B cell (primary cell): ENCODE data around the gene PTPRT. TPM values are rescaled to one million over a fixed set of nuclear protein-coding genes. Genes with fewer than 3 reads are reported as not detected.

Experiments used
- ATAC-seq: fragments of 200-7000 bp; cut with Tn5 transposase; one replicate; pipeline ENCODE4 v1.10.0; 2021; ENCODE audit warnings: low read depth, mild to moderate bottlenecking, moderate number of reproducible peaks, moderate library complexity
- CTCF ChIA-PET: fragments of 350-600 bp; sonication (Branson Sonifier 250); formaldehyde crosslinking; loops from one replicate; lab custom pipeline; 2021; ENCODE audit warnings: antibody characterized with exemption, inconsistent platforms; lab: Charles Lee
- POLR2A ChIA-PET: fragments of 350-600 bp; sonication (Branson Sonifier 250); formaldehyde crosslinking; loops from one replicate; lab custom pipeline; 2021; ENCODE audit warnings: antibody characterized with exemption; lab: Charles Lee
- DNase-seq: peaks from one replicate; pipeline ENCODE4 v3.0.0; 2013
- H2AFZ ChIP-seq: 2 replicates; pipeline ENCODE4 v1.6.1; 2012; ENCODE audit warnings: mild to moderate bottlenecking, low read depth, low read length; ENCODE audit not compliant: insufficient read depth, poor library complexity, severe bottlenecking
- H3K27ac ChIP-seq, 2 donors: 1 replicate in 1 of 2; 2 replicates in 1 of 2; pipeline ENCODE4 v1.5.1; 2012 to 2013; ENCODE audit warnings: low read length in 2 of 2, mild to moderate bottlenecking in 2 of 2, moderate library complexity in 1 of 2
- H3K27me3 ChIP-seq, 4 experiments: fragments of 200-600 bp in 1 of 4; sonication (generic) in 1 of 4; replicated peaks in 1 of 4; 1 replicate in 2 of 4; 2 replicates in 2 of 4; pipeline versions ENCODE4 v1.6.1 to v1.7.0; 2013 to 2016; ENCODE audit warnings: low read length in 3 of 4, mild to moderate bottlenecking in 2 of 4, mixed read lengths in 1 of 4, moderate library complexity in 1 of 4; ENCODE audit not compliant: insufficient read depth in 4 of 4, control insufficient read depth in 3 of 4; ENCODE audit errors: control extremely low read depth in 1 of 4
- H3K36me3 ChIP-seq, 2 experiments: replicated peaks in 1 of 2; 1 replicate in 1 of 2; 2 replicates in 1 of 2; pipeline versions ENCODE4 v1.6.1 to v1.7.1; 2013; ENCODE audit warnings: low read length in 1 of 2; ENCODE audit not compliant: insufficient read depth in 2 of 2, control insufficient read depth in 1 of 2; ENCODE audit errors: control extremely low read depth in 1 of 2, extremely low read depth in 1 of 2
- H3K4me1 ChIP-seq, 2 donors: fragments of 200-600 bp in 1 of 2; sonication (generic) in 1 of 2; 1 replicate in 1 of 2; 2 replicates in 1 of 2; pipeline versions ENCODE4 v1.5.1 to v1.6.1; 2013 to 2017; ENCODE audit warnings: low read length in 2 of 2; ENCODE audit not compliant: control insufficient read depth in 2 of 2, insufficient read depth in 2 of 2
- H3K4me2 ChIP-seq: replicated peaks from 2 replicates; pipeline ENCODE3; 2012; ENCODE audit warnings: mild to moderate bottlenecking, low read depth, low read length; ENCODE audit not compliant: poor library complexity, severe bottlenecking
- H3K4me3 ChIP-seq, 5 experiments: fragments of 200-600 bp in 1 of 5; sonication (generic) in 1 of 5; 1 replicate in 3 of 5; 2 replicates in 2 of 5; pipeline versions ENCODE4 v1.5.1 to v1.7.0; 2011 to 2016; ENCODE audit warnings: low read length in 4 of 5, mild to moderate bottlenecking in 4 of 5, low read depth in 2 of 5, control low read depth in 1 of 5, moderate library complexity in 1 of 5; ENCODE audit not compliant: insufficient read depth in 1 of 5; ENCODE audit errors: control extremely low read depth in 1 of 5, extremely low read depth in 1 of 5
- H3K79me2 ChIP-seq: fragments of 200-600 bp; sonication (generic); one replicate; pipeline ENCODE4 v1.6.0; 2016; ENCODE audit warnings: low read length; ENCODE audit not compliant: control insufficient read depth, insufficient read depth
- H3K9ac ChIP-seq: fragments of 200-600 bp; sonication (generic); 2 replicates; pipeline ENCODE4 v1.6.1; 2017; ENCODE audit warnings: mild to moderate bottlenecking, low read length, moderate library complexity
- H3K9me3 ChIP-seq, 3 donors: one replicate each; pipeline versions ENCODE4 v1.6.1 to v1.7.1; 2013; ENCODE audit warnings: low read length in 2 of 3; ENCODE audit not compliant: control insufficient read depth in 2 of 3, insufficient read depth in 1 of 3; ENCODE audit errors: control extremely low read depth in 1 of 3
- H4K20me1 ChIP-seq: 2 replicates; pipeline ENCODE4 v1.6.0; 2012; ENCODE audit warnings: mild to moderate bottlenecking, low read length; ENCODE audit not compliant: insufficient read depth, control insufficient read depth, poor library complexity, severe bottlenecking
- H3K27ac Mint-ChIP-seq: one replicate; pipeline ENCODE4 v1.8.0; 2021; ENCODE audit warnings: mixed read lengths
- H3K27me3 Mint-ChIP-seq: one replicate; pipeline ENCODE4 v1.8.0; 2021; ENCODE audit warnings: mixed read lengths
- H3K4me1 Mint-ChIP-seq: one replicate; pipeline ENCODE4 v1.8.0; 2021; ENCODE audit warnings: mixed read lengths
- H3K4me3 Mint-ChIP-seq: one replicate; pipeline ENCODE4 v1.8.0; 2021; ENCODE audit warnings: mixed read lengths
- H3K9me3 Mint-ChIP-seq: one replicate; pipeline ENCODE4 v1.8.0; 2022; ENCODE audit warnings: mixed read lengths; ENCODE audit not compliant: insufficient read depth
- CTCF ChIP-seq: fragments of 200-600 bp; IDR thresholded peaks from one replicate; pipeline ENCODE4 v1.8.0; 2022; ENCODE audit warnings: antibody characterized with exemption, mild to moderate bottlenecking
- EZH2 ChIP-seq: IDR thresholded peaks from 2 replicates; pipeline ENCODE4 v1.6.1; 2012; ENCODE audit warnings: borderline replicate concordance, low read depth, mild to moderate bottlenecking, moderate library complexity, low read length; ENCODE audit not compliant: insufficient read depth, poor library complexity, severe bottlenecking
- WGBS: methylation state at CpG from one replicate; pipeline ENCODE4 v1.1.5; 2013; ENCODE audit warnings: missing lambda C conversion rate; ENCODE audit not compliant: insufficient coverage; 5-methylcytosine and 5-hydroxymethylcytosine counted together
- intact Hi-C: fragments of 100-400 bp; cut with micrococcal nuclease; formaldehyde crosslinking; loops from one replicate; pipeline ENCODE4 v1.10.0; 2022
- polyA plus RNA-seq: library from polyadenylated mRNA; depleted of rRNA; stranded (reverse); fragments of >200 nt; gene quantifications from 2 replicates; pipeline ENCODE4 v1.2.3, GENCODE V29; 2012
- total RNA-seq, 2 donors: library from RNA; stranded (reverse); fragments of 120-200 nt in 1 of 2; gene quantifications; 1 replicate in 1 of 2; 2 replicates in 1 of 2; pipeline versions ENCODE4 v1.2.3 to v1.2.4, GENCODE V29; 2013 to 2022

Gene PTPRT
- total and polyA plus RNA-seq, 2 donors (not counting 1 experiment from before 2014, with no cell fraction given), result not detected

DNA sequence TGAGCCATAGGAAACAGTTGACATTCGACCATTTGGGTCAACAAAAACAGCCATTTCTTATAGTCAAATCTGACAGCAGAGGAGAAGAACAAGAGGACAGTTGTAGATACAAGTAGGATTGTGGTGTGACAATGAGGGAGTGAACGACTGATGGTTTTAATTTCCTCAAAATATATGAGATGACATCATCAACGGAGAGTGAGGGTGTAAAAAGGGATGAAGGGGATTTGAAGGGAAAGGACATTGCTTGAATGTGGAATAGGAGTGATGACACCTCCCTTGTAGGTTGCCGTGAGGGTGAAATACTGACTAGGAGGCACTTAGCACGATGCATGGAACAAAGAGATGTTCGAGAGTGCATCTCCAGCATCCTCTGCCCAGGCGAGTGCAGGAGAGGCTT, 1071.7 kb downstream of the PTPRT start:
- Histone ChIP-seq H3K4me3 (no peak overlapping the region), H3K4me1 (no peaks in the 10 kb centered on the region), H3K79me2 (no peaks in the 10 kb centered on the region), H3K27me3 (no peaks in the 10 kb centered on the region), H3K36me3 (no peaks in the 10 kb centered on the region), H3K27ac (no peak overlapping the region), H3K4me2 (no peak overlapping the region), H2AFZ (no peak overlapping the region), H3K9me3 (peaks cover 0 to 8% (median 0%) of the 10 kb centered on the region in 3 donors), H4K20me1 (no peaks in the 10 kb centered on the region), H3K9ac (no peak overlapping the region)
- POLR2A ChIA-PET, result no interaction called here
- Mint-ChIP-seq H3K4me3 (no peak overlapping the region), H3K27me3 (no peaks in the 10 kb centered on the region), H3K27ac (no peak overlapping the region), H3K4me1 (no peaks in the 10 kb centered on the region), H3K9me3 (no peaks in the 10 kb centered on the region)
- ATAC-seq, result no peak
- WGBS, result 92% methylated on average over 3 of the region's 7 CpGs
- CTCF ChIA-PET, result no interaction called here
- intact Hi-C loops, result no loop called here
- no peak for DNase-seq
- TF ChIP-seq CTCF (no peak), EZH2 (no peak)

GRCh38 chr20:42113236-42113635, 1076.5 kb downstream of the PTPRT start:
- Histone ChIP-seq H2AFZ (no peak overlapping the region), H4K20me1 (no peaks in the 10 kb centered on the region), H3K9ac (no peak overlapping the region), H3K27me3 (no peaks in the 10 kb centered on the region), H3K36me3 (no peaks in the 10 kb centered on the region), H3K9me3 (peaks cover 0 to 12% (median 0%) of the 10 kb centered on the region in 3 donors), H3K4me3 (no peak overlapping the region), H3K79me2 (no peaks in the 10 kb centered on the region), H3K27ac (no peak overlapping the region), H3K4me2 (no peak overlapping the region), H3K4me1 (no peaks in the 10 kb centered on the region)
- Mint-ChIP-seq H3K4me3 (no peak overlapping the region), H3K4me1 (no peaks in the 10 kb centered on the region), H3K9me3 (no peaks in the 10 kb centered on the region), H3K27me3 (no peaks in the 10 kb centered on the region), H3K27ac (no peak overlapping the region)
- intact Hi-C loops, result no loop called here
- ChIA-PET CTCF (no interaction called here), POLR2A (no interaction called here)
- DNase-seq, result no peak
- TF ChIP-seq CTCF, result no peak
- whole genome bisulfite sequencing, result 84% methylated on average over 8 of the region's 8 CpGs
- ATAC-seq, result no peak
